ENCODE results near the gene CDK5R2. TPM values are rescaled to one million over a fixed set of nuclear protein-coding genes. Genes with fewer than 3 reads are reported as not detected.

The CDK5R2 gene
- polyA plus RNA-seq, 1 donor from 2014 or later = 2.0 TPM

DNA sequence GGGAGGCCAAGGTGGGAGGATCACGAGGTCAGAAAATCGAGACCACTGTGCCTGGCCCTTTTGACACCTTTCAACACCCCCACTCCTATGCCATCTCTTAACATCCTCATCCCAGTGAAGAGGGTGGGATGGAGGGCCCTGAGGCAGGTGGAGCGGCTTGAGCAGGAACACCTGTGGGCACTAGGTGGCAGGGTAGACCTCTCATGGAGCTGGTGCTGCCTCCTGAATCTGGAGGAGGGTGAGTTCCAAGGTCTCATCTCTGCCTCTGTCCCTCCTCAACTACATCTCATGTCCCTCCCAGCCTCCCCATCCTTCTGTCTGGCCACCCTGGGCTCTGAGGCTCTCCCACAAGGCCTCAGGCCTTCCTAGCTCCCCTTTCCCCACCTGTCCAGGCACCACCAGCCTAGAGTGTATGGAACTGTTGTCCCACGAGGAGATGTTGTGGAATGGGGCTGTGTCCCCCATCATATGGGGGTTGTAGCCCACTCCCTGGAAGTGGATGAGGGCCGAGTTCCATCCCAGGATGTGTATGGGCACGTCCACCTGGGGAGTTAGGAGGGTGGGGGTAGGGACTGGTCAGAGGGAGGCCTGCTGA lies 50.8 kb downstream of the CDK5R2 start:
- Histone ChIP-seq H3K4me2 (ENCODE audit: low read length) (no peak overlapping the region), H3K9ac (ENCODE audit: low read length) (no peak overlapping the region), H3K36me3 (ENCODE audit: insufficient read depth, low read length) (no peaks in the 10 kb centered on the region), H3K79me2 (replicated peaks; ENCODE audit: insufficient read depth, low read length) (no peaks in the 10 kb centered on the region), H4K20me1 (ENCODE audit: insufficient read depth) (no peaks in the 10 kb centered on the region), H3K27ac (ENCODE audit: low read length) (no peak overlapping the region), H3F3A (ENCODE audit: insufficient read depth, low read length, poor library complexity, severe bottlenecking) (no peaks in the 10 kb centered on the region), H3K9me3 (ENCODE audit: low read length) (no peaks in the 10 kb centered on the region), H3K4me3 (ENCODE audit: low read length) (no peak overlapping the region), H3K27me3 (ENCODE audit: insufficient read depth, low read depth, low read length) (peaks cover 36% of the 10 kb centered on the region), H3K9me2 (ENCODE audit: insufficient read depth, low read length) (no peaks in the 10 kb centered on the region), H2AFZ (ENCODE audit: low read depth, low read length) (no peak overlapping the region)
- TF ChIP-seq SMC3 (conservative IDR thresholded peaks at IDR 0.05; ENCODE audit: poor library complexity) (peak; percentile 18), RAD21 (conservative IDR thresholded peaks at IDR 0.05) (peak; percentile 11), CTCF (IDR thresholded peaks at IDR 0.05; ENCODE audit: poor library complexity, severe bottlenecking) (peak; percentile 46), EP300 (conservative IDR thresholded peaks at IDR 0.05; ENCODE audit: poor library complexity, severe bottlenecking) (no peak), POLR2AphosphoS5 (IDR thresholded peaks at IDR 0.05) (no peak)

GRCh38 chr2:219010873-219011272 lies 51.4 kb downstream of the CDK5R2 start:
- Histone ChIP-seq H3K4me3 (ENCODE audit: low read length) (no peak overlapping the region), H3K9me3 (ENCODE audit: low read length) (no peaks in the 10 kb centered on the region), H3K9ac (ENCODE audit: low read length) (no peak overlapping the region), H3K9me2 (ENCODE audit: insufficient read depth, low read length) (no peaks in the 10 kb centered on the region), H4K20me1 (ENCODE audit: insufficient read depth) (no peaks in the 10 kb centered on the region), H3K27me3 (ENCODE audit: insufficient read depth, low read depth, low read length) (peaks cover 29% of the 10 kb centered on the region), H2AFZ (ENCODE audit: low read depth, low read length) (no peak overlapping the region), H3F3A (ENCODE audit: insufficient read depth, low read length, poor library complexity, severe bottlenecking) (no peaks in the 10 kb centered on the region), H3K79me2 (replicated peaks; ENCODE audit: insufficient read depth, low read length) (no peaks in the 10 kb centered on the region), H3K36me3 (ENCODE audit: insufficient read depth, low read length) (no peaks in the 10 kb centered on the region), H3K4me2 (ENCODE audit: low read length) (no peak overlapping the region), H3K27ac (ENCODE audit: low read length) (no peak overlapping the region)
- no peak for TF ChIP-seq EZH2 (IDR thresholded peaks at IDR 0.05; ENCODE audit: borderline replicate concordance, insufficient read depth, low read length, poor library complexity, severe bottlenecking)
- TF ChIP-seq EP300 (conservative IDR thresholded peaks at IDR 0.05; ENCODE audit: poor library complexity, severe bottlenecking) = no peak
- no peak for TF ChIP-seq SMC3 (conservative IDR thresholded peaks at IDR 0.05; ENCODE audit: poor library complexity)
- TF ChIP-seq TAF1 (IDR thresholded peaks at IDR 0.05; ENCODE audit: low read depth) = no peak
- no peak for TF ChIP-seq CTCF (IDR thresholded peaks at IDR 0.05; ENCODE audit: poor library complexity, severe bottlenecking)
- TF ChIP-seq REST (IDR thresholded peaks at IDR 0.05; ENCODE audit: borderline replicate concordance) = no peak
- no peak for TF ChIP-seq RAD21 (conservative IDR thresholded peaks at IDR 0.05)
- no peak for TF ChIP-seq POLR2AphosphoS5 (IDR thresholded peaks at IDR 0.05)
- TF ChIP-seq MXI1 (conservative IDR thresholded peaks at IDR 0.05; ENCODE audit: poor library complexity, severe bottlenecking) = no peak

Small RNA genes lying within 50 kb of the gene (small RNA-seq; reads per million reads assigned to genes)
- gene MIR375 = 3.1 to 11.0 (median 3.3) reads per million in 3 experiments
- gene RNU6-642P = 0 reads per million in 3 experiments

Other genes with a start within 250 kb of the CDK5R2 start
- 5.3 and 12.7 TPM in 2 replicates for gene TTLL4, start 248.8 kb upstream of the CDK5R2 start, polyA plus RNA-seq
- 0.90 TPM in 1 of 2 replicates, not detected in the other for gene CYP27A1, start 177.5 kb upstream of the CDK5R2 start, polyA plus RNA-seq
- gene PRKAG3, start 127.9 kb upstream of the CDK5R2 start, polyA plus RNA-seq = not detected in 2 replicates
- not detected in 2 replicates for gene WNT6, start 99.9 kb upstream of the CDK5R2 start, polyA plus RNA-seq
- 0.14 and 0.20 TPM in 2 replicates for gene WNT10A, start 78.8 kb upstream of the CDK5R2 start, polyA plus RNA-seq
- gene FEV, start 25.5 kb downstream of the CDK5R2 start, polyA plus RNA-seq = not detected in 2 replicates
- not detected in 2 replicates for gene CRYBA2, start 33.8 kb downstream of the CDK5R2 start, polyA plus RNA-seq
- gene CFAP65, start 81.8 kb downstream of the CDK5R2 start, polyA plus RNA-seq = 1.1 and 1.7 TPM in 2 replicates
- 0.36 TPM in 1 of 2 replicates, not detected in the other for gene IHH, start 101.3 kb downstream of the CDK5R2 start, polyA plus RNA-seq
- 10.7 and 12.7 TPM in 2 replicates for gene NHEJ1, start 201.1 kb downstream of the CDK5R2 start, polyA plus RNA-seq
- 0.12 and 0.28 TPM in 2 replicates for gene SLC23A3, start 210.4 kb downstream of the CDK5R2 start, polyA plus RNA-seq
- gene CNPPD1, start 217.3 kb downstream of the CDK5R2 start, polyA plus RNA-seq = 87.7 and 89.1 TPM in 2 replicates
- 156 and 164 TPM in 2 replicates for gene RETREG2, start 218.6 kb downstream of the CDK5R2 start, polyA plus RNA-seq
- 73.6 and 101 TPM in 2 replicates for gene ZFAND2B, start 247.1 kb downstream of the CDK5R2 start, polyA plus RNA-seq

Measured in neural cell (in vitro differentiated cells).